NCI-H446 (cell line): ENCODE measurements around the gene PHYKPL.

Experiments
- DNase-seq, 2 experiments: peaks; one replicate each; lab custom pipeline; 2025; lab: John Stamatoyannopoulos, UW

The PHYKPL gene

GRCh38 chr5:178191661-178192060, 40.9 kb downstream of the PHYKPL start:
- DNase-seq = no peak

- DNase-seq = no peak
Measured at GRCh38 chr5:178189433-178189832, 43.2 kb downstream of the PHYKPL start.

- DNase-seq = no peak
Measured at GRCh38 chr5:178187014-178187413, 45.6 kb downstream of the PHYKPL start, which contains the start of gene GMCL2. Gene GMCL2, minus strand, starts transcription at chr5:178187371. Its CDS starts 72 bp downstream, at chr5:178187299.

GRCh38 chr5:178186427-178186826, 46.2 kb downstream of the PHYKPL start:
- DNase-seq = no peak

GRCh38 chr5:178182158-178182876, 50.3 kb downstream of the PHYKPL start:
- no peak for DNase-seq

GRCh38 chr5:178180141-178180863, 52.3 kb downstream of the PHYKPL start:
- no peak for DNase-seq

GRCh38 chr5:178177569-178177968, 55.0 kb downstream of the PHYKPL start:
- no peak for DNase-seq

GRCh38 chr5:178176791-178177190, 55.8 kb downstream of the PHYKPL start:
- no peak for DNase-seq

- no peak for DNase-seq
Measured at GRCh38 chr5:178174456-178174855, 58.1 kb downstream of the PHYKPL start.

- no peak for DNase-seq
Measured at GRCh38 chr5:178170455-178170854, 62.1 kb downstream of the PHYKPL start.

- no peak for DNase-seq
Measured at GRCh38 chr5:178165581-178165980, 67.0 kb downstream of the PHYKPL start.

- peak; percentile 50 to 87 for DNase-seq
Measured at GRCh38 chr5:178163772-178164735, 68.5 kb downstream of the PHYKPL start.

- DNase-seq = no peak
Measured at GRCh38 chr5:178162481-178162880, 70.1 kb downstream of the PHYKPL start.

- DNase-seq = no peak
Measured at GRCh38 chr5:178160176-178160575, 72.4 kb downstream of the PHYKPL start.
